Hematopoietic multipotent progenitor cell (in vitro differentiated cells): ENCODE data around the gene ZNF664. TPM values are rescaled to one million over a fixed set of nuclear protein-coding genes. Genes with fewer than 3 reads are reported as not detected.
A peak's percentile ranks its signal among the peaks of the same experiment; 100 is the strongest.

Experiments used
- DNase-seq, 3 donors: peaks; one replicate each; pipeline ENCODE4 v3.0.0-alpha.2; 2011 to 2015; ENCODE audit warnings: low read depth in 2 of 3, low spot score in 2 of 3
- total RNA-seq: library from RNA; depleted of rRNA; stranded (reverse); fragments of >200 nt; gene quantifications from one replicate; pipeline ENCODE4 v1.2.3, GENCODE V29; 2012

Gene ZNF664
- 27.5 TPM for total RNA-seq

DNA sequence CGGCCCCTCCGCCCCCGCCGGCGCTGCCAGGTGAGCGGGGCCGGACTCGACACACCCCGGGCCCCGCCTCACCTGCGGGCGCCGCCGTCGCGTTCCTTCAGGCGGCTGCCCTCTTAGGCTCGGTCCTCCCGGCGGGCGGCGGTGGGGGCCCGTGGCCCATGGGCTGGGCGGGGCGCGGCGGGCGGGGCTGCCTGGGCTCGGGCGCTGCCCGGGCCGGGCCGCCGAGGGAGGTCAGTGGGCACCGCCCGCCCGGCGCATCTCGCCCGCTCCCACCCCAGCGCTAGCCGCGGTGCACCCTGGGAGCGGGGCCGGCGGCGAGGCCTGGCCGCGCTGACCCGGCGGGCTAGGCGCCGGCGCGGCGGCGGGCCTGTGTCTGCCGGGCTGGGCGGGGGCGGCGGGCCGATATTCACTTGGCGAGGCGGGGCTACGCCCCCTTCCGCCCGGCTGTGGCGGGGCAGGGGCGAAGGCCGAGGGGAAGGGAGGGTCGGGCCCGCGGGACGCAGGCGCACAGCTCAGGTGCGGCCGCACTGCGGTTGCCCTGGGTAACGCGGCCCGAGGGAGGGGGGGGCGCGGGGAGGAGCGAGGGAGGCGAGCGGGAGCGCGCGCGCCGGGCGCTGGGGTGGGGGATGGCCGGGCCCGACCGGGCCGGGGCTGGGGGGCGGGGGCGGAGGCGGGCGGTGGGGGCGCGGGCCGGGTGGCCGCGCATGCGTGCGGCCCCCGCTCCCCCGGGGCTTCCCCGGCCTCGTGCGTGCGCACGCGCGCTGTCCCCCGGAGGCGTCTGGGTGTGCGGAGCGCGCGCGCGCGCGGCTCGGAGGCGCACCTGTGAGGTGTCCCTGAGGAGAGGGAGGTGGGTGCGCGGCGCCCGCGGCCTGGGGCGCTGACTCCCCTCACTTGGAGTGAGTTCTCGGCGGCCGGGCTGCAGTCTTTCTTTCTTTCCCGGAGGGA, at the start of gene ZNF664, which contains the start of gene CCDC92:
Gene ZNF664 (plus strand): TSS at position 759 of the 945 bp plus-strand sequence. CDS start 38,930 bp downstream, outside the sequence.
Gene CCDC92 (minus strand): TSS at position 375 of the 945 bp plus-strand sequence. CDS start 28,526 bp downstream, outside the sequence.
- DNase-seq: peak; percentile 92 to 95 (median 94)

DNA sequence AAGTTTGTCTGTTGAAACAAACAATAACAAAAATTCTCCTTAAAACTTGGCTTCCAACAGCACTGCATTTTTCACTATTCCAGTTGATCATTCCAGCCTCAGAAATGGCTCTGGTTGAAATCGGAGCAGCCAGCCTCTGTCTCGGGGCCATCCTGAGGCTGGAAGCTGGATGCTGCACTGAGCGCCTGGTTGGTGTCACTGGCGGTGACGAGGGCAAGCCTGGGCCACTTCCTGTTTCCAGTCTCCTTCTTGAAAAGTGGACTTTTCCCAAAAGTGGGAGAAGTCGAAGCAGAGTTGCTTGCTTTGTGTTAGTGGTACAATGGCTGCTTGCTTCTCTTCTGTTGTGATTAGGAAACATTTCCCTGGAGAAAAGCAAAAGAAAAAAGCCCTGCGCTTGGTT, 49.1 kb upstream of the ZNF664 start:
- DNase-seq: no peak

- DNase-seq: no peak
Observed at GRCh38 chr12:123924539-123924938, 48.5 kb upstream of the ZNF664 start.

DNA sequence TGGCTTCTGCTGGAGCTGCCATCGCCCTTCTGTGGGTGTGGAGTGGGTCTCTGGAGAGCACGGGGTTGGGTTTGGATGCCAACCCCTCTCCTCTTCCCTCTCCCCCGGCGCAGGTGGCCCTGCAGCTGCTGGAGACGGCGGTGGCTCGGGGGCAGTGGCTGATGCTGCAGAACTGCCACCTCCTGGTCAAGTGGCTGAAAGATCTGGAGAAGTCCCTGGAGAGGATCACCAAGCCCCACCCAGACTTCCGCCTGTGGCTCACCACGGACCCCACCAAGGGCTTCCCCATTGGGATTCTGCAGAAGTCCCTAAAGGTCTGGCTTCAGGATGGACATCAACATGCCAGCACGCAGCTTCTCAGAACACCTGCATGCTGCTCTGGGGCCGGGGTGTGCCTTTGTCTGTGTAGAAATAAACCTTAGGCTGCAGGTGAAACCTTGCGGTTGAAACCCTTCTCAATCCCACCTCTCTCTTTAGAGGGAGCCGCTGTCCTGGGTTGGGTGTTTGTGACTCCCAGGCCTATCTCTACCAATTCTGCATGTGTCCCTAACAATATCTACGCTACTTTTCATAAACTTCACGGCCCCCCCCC, 44.6 kb upstream of the ZNF664 start:
- DNase-seq: no peak

GRCh38 chr12:123928897-123929296, 44.1 kb upstream of the ZNF664 start:
- DNase-seq: no peak

DNA sequence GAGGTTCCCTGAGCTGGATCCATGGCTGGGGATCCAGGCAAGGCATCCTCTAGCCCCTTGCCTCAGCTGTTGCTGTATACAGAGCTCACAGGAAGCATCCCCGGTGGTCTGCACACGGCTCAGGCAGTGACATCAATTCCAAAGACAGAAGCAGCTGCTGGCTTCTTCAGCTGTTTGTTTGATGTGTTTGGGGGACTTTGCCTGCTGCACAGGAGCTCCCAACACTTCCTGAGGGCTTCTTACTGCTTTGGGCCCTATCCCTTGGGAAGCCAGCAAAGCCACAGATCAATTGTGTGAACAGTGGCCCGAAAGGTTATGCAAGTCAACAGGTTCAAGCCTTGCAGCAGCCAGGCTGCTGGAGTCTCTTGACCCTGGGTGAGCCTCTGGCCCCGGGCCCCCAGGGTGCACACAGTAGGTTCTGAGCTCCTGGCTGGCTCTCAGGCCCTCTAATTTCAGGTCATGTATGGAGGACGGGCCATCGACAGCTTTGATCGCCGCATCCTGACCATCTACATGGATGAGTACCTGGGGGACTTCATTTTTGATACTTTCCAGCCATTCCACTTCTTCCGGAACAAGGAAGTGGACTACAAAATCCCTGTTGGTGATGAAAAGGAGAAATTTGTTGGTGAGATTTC, 43.0 kb upstream of the ZNF664 start:
- no peak for DNase-seq

- DNase-seq: peak in 1 of 3 donors; percentile 25
Observed at GRCh38 chr12:123931686-123932321, 41.2 kb upstream of the ZNF664 start.

DNA sequence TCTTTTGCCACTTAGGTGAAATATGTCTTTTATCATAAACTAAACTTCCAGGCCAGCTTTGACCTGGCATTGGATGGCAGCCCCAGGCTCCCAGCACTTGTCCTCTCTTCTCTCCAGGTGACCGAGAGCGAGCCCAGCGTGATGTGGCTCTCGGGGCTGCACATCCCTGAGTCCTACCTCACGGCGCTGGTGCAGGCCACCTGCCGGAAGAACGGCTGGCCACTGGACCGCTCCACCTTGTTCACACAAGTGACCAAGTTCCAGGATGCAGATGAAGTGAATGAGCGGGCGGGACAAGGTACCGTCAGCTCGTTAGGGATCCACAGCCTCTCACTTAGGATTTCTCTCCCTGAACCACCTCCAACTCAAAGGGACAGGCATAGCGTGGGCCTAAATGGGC, 39.8 kb upstream of the ZNF664 start:
- no peak for DNase-seq

DNA sequence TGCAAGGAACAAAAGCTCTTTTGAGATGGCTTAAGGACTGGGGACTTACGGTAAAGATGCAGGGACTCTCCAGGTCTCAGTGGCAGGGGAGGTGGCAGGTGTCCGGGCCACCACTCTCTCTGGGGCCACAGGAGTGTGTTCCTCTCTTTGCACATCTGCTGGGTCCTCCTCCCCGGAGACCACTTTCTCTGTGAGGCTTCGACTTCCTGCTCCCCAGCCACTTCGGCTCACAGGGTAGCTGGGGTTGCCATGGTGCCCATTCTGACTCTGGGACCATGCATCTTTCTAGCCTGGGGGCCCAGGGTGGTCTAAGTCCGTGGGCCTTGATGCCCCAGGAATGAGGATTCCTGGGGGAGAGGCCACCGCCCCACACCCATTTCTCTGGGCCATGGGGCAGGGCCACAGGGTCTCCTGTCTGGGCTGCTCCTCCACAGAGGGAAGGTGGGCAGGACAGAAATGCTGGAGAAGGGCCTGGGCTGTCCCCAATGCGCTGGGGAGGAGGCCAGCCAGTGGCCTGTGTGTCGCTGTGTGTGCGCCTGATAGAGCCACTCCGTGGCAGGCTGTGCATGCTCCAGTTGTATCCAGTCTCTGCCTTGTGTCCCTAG, 38.9 kb upstream of the ZNF664 start:
- DNase-seq: no peak

GRCh38 chr12:123934829-123935228, 38.2 kb upstream of the ZNF664 start:
- no peak for DNase-seq

DNA sequence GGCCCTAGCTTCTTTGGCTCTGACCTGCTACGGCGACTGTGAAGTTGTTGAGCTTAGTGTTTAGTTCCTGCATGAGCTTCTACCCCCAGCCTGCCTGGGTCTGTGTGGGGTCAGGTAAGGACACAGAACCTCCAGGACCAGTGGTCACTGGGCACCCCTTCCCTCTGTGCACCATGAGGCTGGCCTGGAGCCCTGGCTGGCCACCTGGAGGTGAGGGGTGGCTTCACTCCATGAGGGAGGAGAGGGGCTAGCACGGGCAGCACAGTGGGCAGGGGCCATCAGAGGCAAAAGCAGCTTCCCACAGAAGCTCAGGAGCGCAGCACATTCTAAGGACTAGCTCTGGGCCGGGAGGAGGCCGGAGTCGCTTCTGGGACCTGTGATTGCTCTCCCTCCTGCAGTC, 37.1 kb upstream of the ZNF664 start:
- no peak for DNase-seq

DNA sequence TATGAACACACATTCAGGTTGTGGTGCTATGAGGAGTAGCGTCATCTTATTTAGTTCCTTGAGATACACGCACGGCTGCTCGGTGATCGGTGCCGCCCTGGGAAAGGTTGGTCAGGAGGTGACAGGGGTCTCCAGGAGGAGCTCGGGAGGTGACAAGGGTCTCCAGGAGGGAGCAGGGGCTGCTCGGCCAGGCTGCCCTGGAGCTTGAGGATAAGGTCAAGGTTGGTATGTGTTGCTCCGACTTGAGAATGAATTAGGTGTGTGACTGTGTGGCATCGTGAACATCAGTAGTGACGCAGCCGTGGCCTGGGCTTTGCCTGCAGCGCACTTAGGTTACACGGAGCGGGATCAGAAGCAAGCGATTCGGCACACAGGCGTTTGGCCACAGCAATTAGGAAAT, 36.5 kb upstream of the ZNF664 start:
- no peak for DNase-seq

GRCh38 chr12:123936956-123937706, 35.9 kb upstream of the ZNF664 start:
- DNase-seq: no peak

GRCh38 chr12:123937707-123938591, 35.1 kb upstream of the ZNF664 start:
- peak in 2 of 3 donors; percentile 23 to 72 for DNase-seq

GRCh38 chr12:123938679-123939480, 34.1 kb upstream of the ZNF664 start:
- no peak for DNase-seq

DNA sequence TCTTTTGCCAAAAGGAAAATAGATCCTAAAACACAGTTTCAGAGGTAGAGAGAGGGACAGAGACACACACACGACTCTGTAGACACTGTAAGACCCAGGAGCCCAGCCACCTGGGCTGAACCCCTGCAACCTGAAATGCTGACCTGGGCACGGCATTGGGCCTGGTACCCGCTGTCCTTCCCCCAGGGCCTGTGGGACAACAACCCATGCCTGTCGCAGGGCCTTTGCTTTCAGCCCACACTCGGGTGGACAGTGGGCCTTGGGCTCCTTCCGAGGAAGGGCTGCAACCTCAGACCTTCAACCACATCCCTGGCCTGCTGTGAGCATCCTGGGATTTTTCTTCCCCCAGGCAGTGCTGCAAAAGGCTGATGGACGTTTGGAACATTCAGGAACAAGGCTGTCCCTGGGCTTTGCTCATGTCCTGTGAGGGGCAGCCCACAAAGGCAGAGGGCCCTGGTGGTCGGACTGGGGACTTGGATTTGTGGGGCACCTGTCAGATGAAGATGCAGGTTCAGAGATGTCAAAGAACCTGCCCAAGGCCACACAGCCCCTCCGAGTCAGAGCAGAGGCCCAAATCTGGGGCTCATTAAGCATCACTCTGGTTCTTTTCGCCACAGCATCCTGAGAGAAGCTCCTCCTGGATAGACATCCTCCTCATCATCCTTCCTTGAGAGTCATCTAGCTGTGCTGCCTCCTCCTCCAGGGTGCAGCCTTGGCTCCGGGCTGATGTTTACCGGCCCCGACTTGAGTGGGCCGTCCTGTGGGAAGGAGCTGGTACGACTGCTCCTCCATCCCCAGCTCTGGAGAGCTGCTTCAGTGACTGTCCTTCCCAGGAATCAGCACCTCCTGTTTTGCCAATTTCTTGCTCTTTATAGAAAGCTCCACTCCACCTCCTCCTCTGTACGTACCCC, 33.0 kb upstream of the ZNF664 start:
- DNase-seq: no peak

- DNase-seq: no peak
Observed at GRCh38 chr12:123940627-123940966, 32.4 kb upstream of the ZNF664 start.
